ENCODE measurements around the gene CCDC15.

- no peak for TF ChIP-seq CTCF (IDR thresholded peaks at IDR 0.05; ENCODE audit: borderline replicate concordance, extremely low read depth, low read length, poor library complexity, severe bottlenecking)
- no peak for TF ChIP-seq EZH2 (IDR thresholded peaks at IDR 0.05; ENCODE audit: borderline replicate concordance, low read depth, low read length, severe bottlenecking)
These were observed 7.3 kb upstream of the CCDC15 start for GRCh38 chr11:124946735-124947141.
